ENCODE data around the gene DMRTC2. TPM values are rescaled to one million over a fixed set of nuclear protein-coding genes. Genes with fewer than 3 reads are reported as not detected.

Gene DMRTC2
- total RNA-seq, 1 experiment from 2014 or later = not detected

- TF ChIP-seq CEBPB (IDR thresholded peaks at IDR 0.05; ENCODE audit: low read depth) (no peak), MAX (IDR thresholded peaks at IDR 0.05) (no peak), SRF (IDR thresholded peaks at IDR 0.05; ENCODE audit: low read depth) (no peak), YY1 (IDR thresholded peaks at IDR 0.05; ENCODE audit: extremely low read depth, insufficient replicate concordance, low read depth, low read length) (no peak), JUND (IDR thresholded peaks at IDR 0.05) (no peak), ATF3 (IDR thresholded peaks at IDR 0.05) (no peak), RAD21 (IDR thresholded peaks at IDR 0.05; ENCODE audit: low read depth) (no peak), SIN3A (IDR thresholded peaks at IDR 0.05; ENCODE audit: low read depth) (no peak)
- Histone ChIP-seq H3K27ac (ENCODE audit: low read depth, low read length) (no peak overlapping the region), H3K4me1 (ENCODE audit: control insufficient read depth in 1 of 2, insufficient read depth in 2 of 2, low read length in 2 of 2) (no peaks in the 10 kb centered on the region), H3K4me3 (replicated peaks in 1 of 2; ENCODE audit: low read depth in 1 of 2, low read length in 2 of 2) (no peak overlapping the region), H3K4me2 (ENCODE audit: low read length) (no peak overlapping the region), H3K9me2 (ENCODE audit: insufficient read depth) (no peaks in the 10 kb centered on the region), H3K79me2 (ENCODE audit: insufficient read depth, low read length) (no peaks in the 10 kb centered on the region), H2AFZ (ENCODE audit: low read depth, low read length, poor library complexity, severe bottlenecking) (no peak overlapping the region), H4K20me1 (ENCODE audit: insufficient read depth) (no peaks in the 10 kb centered on the region), H3K36me3 (ENCODE audit: control insufficient read depth in 1 of 2, insufficient read depth in 2 of 2, low read length in 2 of 2) (no peaks in the 10 kb centered on the region), H3K9ac (ENCODE audit: low read length) (no peak overlapping the region), H3K27me3 (ENCODE audit: insufficient read depth, low read length) (peaks cover 4% of the 10 kb centered on the region; the same call in 1 of the 2 replicates), H3K9me3 (ENCODE audit: control insufficient read depth in 1 of 2, insufficient read depth in 1 of 2, low read depth in 1 of 2, low read length in 2 of 2) (no peaks in the 10 kb centered on the region)
- ChIA-PET CTCF (interaction anchor here (1.6 to 2.0 kb wide), 2 partner anchors 16 to 18 kb away, joined by 6 to 7 read pairs; no protein-coding TSS in a partner anchor), POLR2A (no interaction called here), RAD21 (ENCODE audit: low non-redundant PET in 1 of 2, low total read pairs in 2 of 2, uncharacterized antibody in 2 of 2, unreplicated experiment in 2 of 2) (no interaction called here)
- ATAC-seq (no peak), DNase-seq (ENCODE audit: low read depth, low spot score) (no peak)
- BruUV-seq (replicated peaks) = no TSS peak
- intact Hi-C loops (cut with micrococcal nuclease) = no loop called here
Observed at GRCh38 chr19:41811036-41811435, 33.8 kb upstream of the DMRTC2 start.

GRCh38 chr19:41811981-41812380 is 32.9 kb upstream of the DMRTC2 start:
- H3K4me1 ChIP-seq (ENCODE audit: control insufficient read depth in 1 of 2, insufficient read depth in 2 of 2, low read length in 2 of 2) = no peaks in the 10 kb centered on the region
- ChIA-PET POLR2A (no interaction called here), RAD21 (ENCODE audit: low non-redundant PET in 1 of 2, low total read pairs in 2 of 2, uncharacterized antibody in 2 of 2, unreplicated experiment in 2 of 2) (no interaction called here), CTCF (no interaction called here)
- ATAC-seq (no peak), DNase-seq (ENCODE audit: low read depth, low spot score) (no peak)
- no peak overlapping the region for H3K4me3 ChIP-seq (replicated peaks in 1 of 2; ENCODE audit: low read depth in 1 of 2, low read length in 2 of 2)
- peaks cover 4% of the 10 kb centered on the region; the same call in 1 of the 2 replicates for H3K27me3 ChIP-seq (ENCODE audit: insufficient read depth, low read length)
- no TSS peak for BruUV-seq (replicated peaks)
- H2AFZ ChIP-seq (ENCODE audit: low read depth, low read length, poor library complexity, severe bottlenecking) = no peak overlapping the region
- no peaks in the 10 kb centered on the region for H3K79me2 ChIP-seq (ENCODE audit: insufficient read depth, low read length)
- no peak for TF ChIP-seq MAX (IDR thresholded peaks at IDR 0.05)
- TF ChIP-seq YY1 (IDR thresholded peaks at IDR 0.05; ENCODE audit: extremely low read depth, insufficient replicate concordance, low read depth, low read length) = no peak
- TF ChIP-seq ZFX (IDR thresholded peaks at IDR 0.05) = no peak
- no peak for TF ChIP-seq CTCF (IDR thresholded peaks at IDR 0.05 in 2 of 3, conservative IDR thresholded peaks at IDR 0.05 in 1 of 3; ENCODE audit: borderline replicate concordance in 1 of 3, insufficient read depth in 1 of 3, low read depth in 2 of 3, low read length in 2 of 3)
- no peak for TF ChIP-seq JUND (IDR thresholded peaks at IDR 0.05)
- no peaks in the 10 kb centered on the region for H3K9me3 ChIP-seq (ENCODE audit: control insufficient read depth in 1 of 2, insufficient read depth in 1 of 2, low read depth in 1 of 2, low read length in 2 of 2)
- no peak overlapping the region for H3K4me2 ChIP-seq (ENCODE audit: low read length)
- no peaks in the 10 kb centered on the region for H3K9me2 ChIP-seq (ENCODE audit: insufficient read depth)
- H3K27ac ChIP-seq (ENCODE audit: low read depth, low read length) = no peak overlapping the region
- H4K20me1 ChIP-seq (ENCODE audit: insufficient read depth) = no peaks in the 10 kb centered on the region
- intact Hi-C loops (cut with micrococcal nuclease) = no loop called here
- no peak overlapping the region for H3K9ac ChIP-seq (ENCODE audit: low read length)
- H3K36me3 ChIP-seq (ENCODE audit: control insufficient read depth in 1 of 2, insufficient read depth in 2 of 2, low read length in 2 of 2) = no peaks in the 10 kb centered on the region

Data from HCT116 (cell line).